Psoas muscle (tissue), 8 donors: ENCODE data around the gene GLP2R. TPM values are rescaled to one million over a fixed set of nuclear protein-coding genes. Genes with fewer than 3 reads are reported as not detected.

Experiments used
- ATAC-seq, 4 donors: fragments of 200-7000 bp; cut with Tn5 transposase; one replicate each; pipeline ENCODE4 v1.9.1; 2020; ENCODE audit warnings: moderate library complexity in 3 of 4, mild to moderate bottlenecking in 2 of 4
- DNase-seq, 2 donors: peaks; one replicate each; pipeline ENCODE4 v3.0.0-alpha.2; 2020
- H3K27ac ChIP-seq: fragments of 200-600 bp; one replicate; pipeline ENCODE4 v1.8.0; 2022
- H3K27me3 ChIP-seq, 3 donors: fragments of 200-600 bp in 1 of 3; one replicate each; pipeline versions ENCODE4 v1.6.1 to v1.8.0; 2013 to 2022; ENCODE audit warnings: low read length in 2 of 3, mild to moderate bottlenecking in 2 of 3, moderate library complexity in 1 of 3; ENCODE audit not compliant: insufficient read depth in 3 of 3
- H3K36me3 ChIP-seq, 2 donors: fragments of 200-600 bp in 1 of 2; one replicate each; pipeline versions ENCODE4 v1.6.1 to v1.8.0; 2013 to 2022; ENCODE audit warnings: low read depth in 1 of 2, mild to moderate bottlenecking in 1 of 2, moderate library complexity in 1 of 2; ENCODE audit not compliant: insufficient read depth in 1 of 2
- H3K4me1 ChIP-seq: fragments of 200-600 bp; one replicate; pipeline ENCODE4 v1.8.0; 2022
- H3K4me3 ChIP-seq: fragments of 200-600 bp; one replicate; pipeline ENCODE4 v1.8.0; 2022; ENCODE audit warnings: mild to moderate bottlenecking
- H3K9me3 ChIP-seq: fragments of 200-600 bp; one replicate; pipeline ENCODE4 v1.8.0; 2022
- CTCF ChIP-seq: fragments of 200-600 bp; IDR thresholded peaks from one replicate; pipeline ENCODE4 v1.8.0; 2022; ENCODE audit warnings: antibody characterized with exemption
- WGBS, 3 donors: extraction: QIAGEN DNeasy Blood & Tissue Kit; methylation state at CpG; one replicate each; pipeline versions ENCODE4 v1.1.6 to v1.1.7; 2013; 5-methylcytosine and 5-hydroxymethylcytosine counted together
- intact Hi-C, 2 donors: fragments of 100-400 bp; cut with DNase I; formaldehyde crosslinking; loops; one replicate each; pipeline versions ENCODE4 v1.11.0 to v1.14.2; 2022
- polyA plus RNA-seq, 3 donors: library from polyadenylated mRNA; stranded (reverse); fragments of 200-250 nt; gene quantifications; one replicate each; pipeline ENCODE4 v1.2.3, GENCODE V29; 2013
- total RNA-seq, 4 donors: library from RNA; stranded (reverse); fragmentation: NEBNext Ultra II Directional in 2 of 4; extraction: Animal tissue kit (Norgen Biotek cat#: 25700) in 2 of 4; gene quantifications; one replicate each; pipeline versions ENCODE4 v1.2.1 to v1.2.4, GENCODE V29; 2021 to 2023
- donor health status: healthy with polysubstance abuse.
- donor health status: DM: no; HTN: no; CAD: no; lungs with moderate emphysema.
- donor health status: Bipolar disorder and iron deficiency.
- donor health status: healthy.
- donor health status: DM: yes; HTN: yes; CAD: no.
- donor health status: DM: no; HTN: no; CAD: no.
- donor health status: DM: no; HTN: no; CAD: no.
- donor health status: DM: yes; HTN: yes; CAD: no.

GLP2R gene
- total and polyA plus RNA-seq, 7 donors, result 0.12 to 0.30 (median 0.17) TPM; not detected in 4

- 86 to 93% (median 88%) methylated on average over 5 of the region's 5 CpGs for WGBS, 3 donors
- DNase-seq (no peak), ATAC-seq (no peak)
- intact Hi-C loops, result no loop called here
- no peak overlapping the region for H3K4me3 ChIP-seq
- no peak for TF ChIP-seq CTCF
- peaks cover 0 to 2% (median 0%) of the 10 kb centered on the region in 3 donors for H3K27me3 ChIP-seq
- no peaks in the 10 kb centered on the region for H3K9me3 ChIP-seq
- H3K4me1 ChIP-seq, result no peaks in the 10 kb centered on the region
- H3K36me3 ChIP-seq, result no peaks in the 10 kb centered on the region
- no peak overlapping the region for H3K27ac ChIP-seq
Measured at GRCh38 chr17:9854255-9854654, 28.5 kb downstream of the GLP2R start.

- WGBS, 3 donors, result 76 to 89% (median 83%) methylated on average over 4 of the region's 4 CpGs
- DNase-seq, result no peak
- intact Hi-C loops, result loop anchor here in 1 of 2 donors (5.0 kb wide), 1 partner anchor 33 kb away; the partner anchor contains the start of gene GSG1L2
- no peak for TF ChIP-seq CTCF
- Histone ChIP-seq H3K27me3 (peaks cover 0 to 2% (median 0%) of the 10 kb centered on the region in 3 donors), H3K9me3 (no peaks in the 10 kb centered on the region), H3K27ac (no peak overlapping the region), H3K36me3 (no peaks in the 10 kb centered on the region), H3K4me1 (no peaks in the 10 kb centered on the region), H3K4me3 (no peak overlapping the region)
- ATAC-seq, result no peak
Measured at GRCh38 chr17:9855036-9855435, 29.3 kb downstream of the GLP2R start.

GRCh38 chr17:9859781-9860180 is 34.1 kb downstream of the GLP2R start:
- TF ChIP-seq CTCF, result no peak
- Histone ChIP-seq H3K9me3 (no peaks in the 10 kb centered on the region), H3K36me3 (no peaks in the 10 kb centered on the region), H3K27me3 (no peaks in the 10 kb centered on the region), H3K4me1 (no peaks in the 10 kb centered on the region), H3K27ac (no peak overlapping the region), H3K4me3 (no peak overlapping the region)
- WGBS, 3 donors, result 84 to 96% (median 92%) methylated on average over 5 of the region's 5 CpGs
- no peak for ATAC-seq
- intact Hi-C loops, result loop anchor here in 1 of 2 donors (5.0 to 10.0 kb wide), 2 partner anchors 37 to 125 kb away; partner anchors contain the start of gene GSG1L2
- no peak for DNase-seq

GRCh38 chr17:9860851-9861250 is 35.1 kb downstream of the GLP2R start:
- 78 to 91% (median 89%) methylated on average over 7 of the region's 7 CpGs for WGBS, 3 donors
- Histone ChIP-seq H3K4me3 (no peak overlapping the region), H3K27ac (no peak overlapping the region), H3K9me3 (no peaks in the 10 kb centered on the region), H3K4me1 (no peaks in the 10 kb centered on the region), H3K36me3 (no peaks in the 10 kb centered on the region), H3K27me3 (no peaks in the 10 kb centered on the region)
- TF ChIP-seq CTCF, result no peak
- intact Hi-C loops, result loop anchor here in 1 of 2 donors (10.0 kb wide), 1 partner anchor 126 kb away; no protein-coding TSS in a partner anchor
- no peak for DNase-seq
- ATAC-seq, result no peak

GRCh38 chr17:9862220-9862619 is 36.5 kb downstream of the GLP2R start:
- TF ChIP-seq CTCF, result no peak
- Histone ChIP-seq H3K4me1 (no peaks in the 10 kb centered on the region), H3K27me3 (no peaks in the 10 kb centered on the region), H3K9me3 (no peaks in the 10 kb centered on the region), H3K4me3 (no peak overlapping the region), H3K27ac (no peak overlapping the region), H3K36me3 (no peaks in the 10 kb centered on the region)
- WGBS, 3 donors, result 80 to 86% (median 81%) methylated on average over 1 of the region's 1 CpG
- intact Hi-C loops, result loop anchor here in 1 of 2 donors (10.0 kb wide), 1 partner anchor 127 kb away; no protein-coding TSS in a partner anchor
- DNase-seq (no peak), ATAC-seq (no peak)
